NOMO-1 (cell line): ENCODE data around the gene CCN5.

ENCODE experiments used
- DNase-seq, 2 experiments: peaks; one replicate each; lab custom pipeline; 2025; ENCODE audit not compliant: unreplicated experiment in 2 of 2; lab: John Stamatoyannopoulos, UW

Gene CCN5

GRCh38 chr20:44715499-44716308 is 535 bp downstream of the CCN5 start:
- DNase-seq: no peak

DNA sequence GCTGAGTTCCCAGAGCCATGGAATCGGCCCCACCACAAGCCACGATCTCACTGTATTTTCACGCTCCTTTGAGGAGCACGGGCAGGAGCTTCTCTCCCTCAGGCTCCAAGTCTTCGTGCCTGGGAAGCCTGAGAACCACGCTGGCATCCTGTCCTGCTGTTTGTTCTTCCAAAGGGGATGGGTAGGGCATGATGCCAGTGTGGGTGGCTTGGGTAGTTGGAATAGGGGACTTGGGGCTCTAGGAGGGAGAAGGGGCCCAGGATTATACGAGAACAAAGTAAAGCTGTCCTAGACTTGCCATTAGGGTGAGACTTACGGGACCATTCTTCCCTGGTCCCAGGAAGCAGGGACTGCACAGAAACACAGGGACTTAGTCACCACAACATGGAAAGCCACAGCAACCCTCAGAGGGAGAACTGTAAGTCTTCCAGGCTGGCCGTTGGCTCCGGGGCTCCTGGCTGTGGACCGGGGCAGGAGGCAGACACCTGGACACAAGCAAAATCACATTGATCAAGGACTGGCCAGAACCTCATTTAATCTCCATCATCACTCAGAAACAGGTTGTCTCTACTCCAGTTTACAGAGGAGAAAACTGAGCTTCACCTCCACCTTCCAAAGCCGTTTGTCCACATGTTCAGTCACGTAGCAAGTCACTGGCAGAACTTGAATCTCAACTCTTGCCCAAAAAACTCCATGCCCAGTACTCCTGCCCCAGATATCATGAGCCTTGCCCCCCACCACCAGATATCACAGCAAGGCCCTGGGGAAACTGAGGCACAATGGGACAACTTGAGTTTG is 1.3 kb downstream of the CCN5 start:
- no peak for DNase-seq

GRCh38 chr20:44717986-44718385 is 2.8 kb downstream of the CCN5 start:
- DNase-seq: no peak

GRCh38 chr20:44719841-44720240 is 4.7 kb downstream of the CCN5 start:
- no peak for DNase-seq

DNA sequence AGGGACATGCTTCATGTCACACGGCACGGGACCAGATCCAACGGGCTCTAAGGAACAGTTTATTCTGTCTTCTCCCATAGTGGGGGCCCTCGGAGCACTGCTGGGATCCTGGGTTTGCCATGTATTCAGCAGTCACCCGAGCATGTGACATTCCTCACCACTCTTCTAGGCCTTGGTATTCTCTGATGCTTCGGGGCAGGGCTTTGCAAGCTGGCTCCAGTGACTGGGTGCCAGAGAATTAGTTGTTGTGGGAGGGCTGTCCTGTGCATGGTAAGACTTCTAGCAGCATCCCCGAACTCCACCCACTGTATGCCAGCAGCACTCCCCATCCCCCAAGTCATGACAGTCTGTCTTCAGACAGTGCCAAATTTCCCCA is 5.4 kb downstream of the CCN5 start:
- DNase-seq: no peak

DNA sequence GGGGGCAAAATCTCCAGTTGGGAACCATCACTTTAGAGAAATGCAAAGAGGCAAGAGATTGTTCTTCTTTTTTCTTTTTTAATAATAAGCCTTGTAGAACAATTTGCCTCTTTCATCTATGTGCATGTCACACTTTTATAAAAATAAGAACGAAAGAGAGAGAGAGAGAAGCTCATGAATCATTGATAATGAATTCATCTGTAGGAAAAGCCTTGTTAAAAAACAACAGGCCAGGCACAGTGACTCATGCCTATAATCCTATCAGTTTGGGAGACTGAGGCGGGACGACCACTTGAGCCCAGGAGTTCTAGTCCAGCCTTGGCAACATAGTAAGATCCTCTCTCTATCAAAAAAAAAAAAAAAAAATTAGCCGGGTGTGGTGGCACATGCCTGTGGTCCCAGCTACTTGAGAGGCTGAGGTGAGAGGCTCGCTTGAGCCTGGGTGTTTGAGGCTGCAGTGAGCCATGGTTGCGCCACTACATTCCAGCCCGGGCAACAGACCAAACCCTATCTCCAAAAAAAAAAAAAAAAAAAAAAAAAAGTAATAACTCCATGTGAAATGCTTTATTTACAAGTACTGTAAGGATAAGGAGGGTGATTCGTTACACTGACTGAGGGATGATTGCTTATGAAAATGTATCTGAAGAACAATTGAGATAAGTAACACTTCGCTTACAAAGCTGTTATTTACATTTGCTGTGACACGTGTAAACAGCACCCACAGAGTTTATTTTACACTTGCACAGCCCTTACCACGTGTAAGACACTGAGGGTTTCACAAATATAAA is 6.0 kb downstream of the CCN5 start:
- DNase-seq: no peak

- no peak for DNase-seq
Observed at GRCh38 chr20:44721785-44722054, 6.6 kb downstream of the CCN5 start.

GRCh38 chr20:44722990-44723389 is 7.8 kb downstream of the CCN5 start:
- DNase-seq: no peak

DNA sequence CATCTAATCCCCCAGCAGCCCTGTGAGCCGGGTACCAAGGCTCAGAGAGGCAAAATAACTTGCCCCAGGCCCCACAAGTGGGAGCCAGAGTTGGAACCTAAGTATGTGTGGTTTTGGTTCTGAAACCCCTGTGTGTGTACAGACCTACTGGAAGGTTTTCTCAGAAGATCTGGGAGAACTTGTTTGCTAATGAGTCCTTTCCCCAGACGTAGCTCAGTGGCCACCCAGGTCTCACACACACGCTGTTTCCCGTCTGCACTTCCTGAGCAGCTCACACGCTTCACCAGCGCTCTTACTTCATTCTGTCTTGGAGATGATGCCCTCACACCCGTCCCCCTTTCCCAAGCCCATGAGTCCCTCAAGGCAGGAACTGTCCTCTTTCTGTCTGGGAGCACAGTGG is 8.2 kb downstream of the CCN5 start:
- DNase-seq: no peak

- DNase-seq: no peak
Observed at GRCh38 chr20:44723798-44724362, 8.7 kb downstream of the CCN5 start.

DNA sequence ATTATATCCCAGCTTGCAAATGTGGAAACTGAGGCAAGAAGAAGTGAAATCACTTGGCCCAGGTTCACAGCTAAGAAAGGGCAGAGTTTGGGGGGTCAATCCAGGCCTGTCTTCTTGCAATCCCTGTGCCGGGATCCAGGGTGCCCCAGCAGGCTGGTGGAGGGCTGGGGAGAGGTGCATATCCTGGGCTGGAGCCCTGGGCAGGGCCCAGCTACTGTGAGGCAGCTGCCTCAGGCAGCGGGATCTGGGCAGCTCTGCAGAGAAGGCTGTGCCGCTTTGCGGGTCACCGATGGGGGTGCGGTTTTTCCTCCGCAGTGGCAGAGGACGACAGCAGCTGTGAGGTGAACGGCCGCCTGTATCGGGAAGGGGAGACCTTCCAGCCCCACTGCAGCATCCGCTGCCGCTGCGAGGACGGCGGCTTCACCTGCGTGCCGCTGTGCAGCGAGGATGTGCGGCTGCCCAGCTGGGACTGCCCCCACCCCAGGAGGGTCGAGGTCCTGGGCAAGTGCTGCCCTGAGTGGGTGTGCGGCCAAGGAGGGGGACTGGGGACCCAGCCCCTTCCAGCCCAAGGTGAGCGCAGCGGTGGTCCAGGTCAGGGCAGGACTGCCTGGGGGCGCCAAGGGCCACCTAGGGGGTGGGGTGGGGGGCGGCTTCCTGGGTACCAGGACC is 9.4 kb downstream of the CCN5 start:
- DNase-seq: no peak

DNA sequence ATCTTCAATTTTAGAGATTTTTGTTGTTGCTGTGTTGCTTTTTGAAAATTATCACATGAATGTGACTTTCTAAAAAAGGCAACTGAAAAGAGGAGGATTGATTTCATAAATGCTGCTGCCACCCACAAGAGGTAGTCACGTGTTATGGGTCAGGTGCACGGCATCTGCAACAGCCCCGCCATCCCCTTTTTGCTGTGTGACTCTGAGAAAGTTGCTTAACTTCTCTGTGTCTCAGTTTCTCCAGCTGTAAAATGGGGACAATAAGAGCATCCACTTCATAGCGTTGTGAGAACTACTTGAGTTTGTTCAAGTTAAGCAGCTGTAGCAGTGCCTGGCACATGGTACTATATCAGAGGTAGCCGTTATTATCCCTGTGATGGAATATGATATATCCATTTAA is 10.7 kb downstream of the CCN5 start:
- no peak for DNase-seq

- no peak for DNase-seq
Observed at GRCh38 chr20:44727039-44727438, 11.9 kb downstream of the CCN5 start.

GRCh38 chr20:44727651-44728050 is 12.5 kb downstream of the CCN5 start:
- DNase-seq: no peak

GRCh38 chr20:44728801-44729443 is 13.8 kb downstream of the CCN5 start:
- DNase-seq: peak; percentile 66 to 74

DNA sequence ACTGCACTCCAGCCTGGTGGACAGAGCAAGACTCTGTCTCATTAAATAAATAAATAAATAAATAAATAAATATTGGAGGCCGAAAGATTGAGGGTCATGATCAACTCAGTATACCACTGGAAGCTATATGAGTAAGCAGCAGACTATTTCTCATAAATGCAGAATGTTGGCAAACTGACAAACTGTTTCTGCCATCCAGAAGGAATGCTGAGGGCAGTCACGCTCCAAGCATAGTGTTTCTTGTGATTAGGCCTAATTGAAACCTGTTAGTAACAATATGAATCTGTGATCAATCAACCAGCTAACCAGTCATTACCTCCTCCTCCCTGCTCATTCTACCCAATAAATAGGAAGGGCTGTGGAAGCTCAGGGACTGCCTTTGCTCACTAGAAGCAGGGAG is 15.3 kb downstream of the CCN5 start:
- no peak for DNase-seq

DNA sequence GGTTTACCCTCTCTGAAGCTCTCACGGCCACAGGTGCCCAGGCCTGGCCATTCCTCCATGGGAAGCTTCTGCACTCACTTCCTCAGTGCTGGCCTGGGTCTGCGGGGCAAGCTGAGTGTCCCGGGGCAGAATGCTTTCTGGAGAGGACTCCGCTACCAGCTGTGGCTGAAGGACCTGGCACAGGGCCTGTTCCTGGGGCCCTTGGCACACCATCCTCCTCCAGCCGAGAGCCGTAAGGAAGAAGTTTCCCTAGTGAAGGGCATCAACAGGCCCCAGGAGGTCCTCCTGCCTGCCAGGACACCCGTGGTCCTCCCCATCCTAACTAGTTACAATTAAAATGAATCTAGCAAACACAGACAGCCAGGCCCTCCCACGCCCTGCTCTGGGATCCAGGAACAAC is 16.5 kb downstream of the CCN5 start:
- no peak for DNase-seq

- DNase-seq: no peak
Observed at GRCh38 chr20:44732327-44732726, 17.2 kb downstream of the CCN5 start.

- DNase-seq: peak; percentile 33 to 52
Observed at GRCh38 chr20:44733341-44734069, 18.3 kb downstream of the CCN5 start.

- no peak for DNase-seq
Observed at GRCh38 chr20:44734938-44735337, 19.8 kb downstream of the CCN5 start.
